A673 (cell line): ENCODE measurements around the gene LIN9.

Experiments used
- EZH2 ChIP-seq: fragments of 200-600 bp; sonication (generic); IDR thresholded peaks from 2 replicates; pipeline ENCODE4 v1.6.1; 2017; ENCODE audit warnings: borderline replicate concordance, low read depth, mild to moderate bottlenecking, mixed read lengths, antibody characterized with exemption, low read length; ENCODE audit not compliant: poor library complexity, severe bottlenecking
- TF ChIP-seq, protein P1 (sequence below): fragments of 300-800, 200-600 bp; sonication (generic); conservative IDR thresholded peaks from 2 replicates; pipeline ENCODE4 v1.5.1; 2017; ENCODE audit warnings: low read depth, mild to moderate bottlenecking, antibody characterized with exemption, low read length, moderate library complexity, mixed read lengths

DNA sequence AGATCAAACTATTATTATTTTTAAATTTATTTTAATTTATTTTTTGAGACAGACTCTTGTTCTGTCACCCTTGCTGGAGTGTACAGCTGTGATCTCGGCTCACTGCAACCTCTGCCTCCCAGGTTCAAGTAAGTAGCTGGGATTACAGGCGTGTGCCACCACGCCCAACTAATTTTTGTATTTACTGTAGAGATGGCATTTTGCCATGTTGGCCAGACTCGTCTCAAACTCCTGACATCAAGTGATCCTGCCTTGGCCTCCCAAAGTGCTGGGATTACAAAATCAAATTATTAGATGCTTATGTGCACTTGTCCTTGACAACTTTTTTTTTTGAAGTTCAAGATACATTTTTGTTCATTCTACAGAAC, 15.4 kb downstream of the LIN9 start:
- TF ChIP-seq, protein P1, sequence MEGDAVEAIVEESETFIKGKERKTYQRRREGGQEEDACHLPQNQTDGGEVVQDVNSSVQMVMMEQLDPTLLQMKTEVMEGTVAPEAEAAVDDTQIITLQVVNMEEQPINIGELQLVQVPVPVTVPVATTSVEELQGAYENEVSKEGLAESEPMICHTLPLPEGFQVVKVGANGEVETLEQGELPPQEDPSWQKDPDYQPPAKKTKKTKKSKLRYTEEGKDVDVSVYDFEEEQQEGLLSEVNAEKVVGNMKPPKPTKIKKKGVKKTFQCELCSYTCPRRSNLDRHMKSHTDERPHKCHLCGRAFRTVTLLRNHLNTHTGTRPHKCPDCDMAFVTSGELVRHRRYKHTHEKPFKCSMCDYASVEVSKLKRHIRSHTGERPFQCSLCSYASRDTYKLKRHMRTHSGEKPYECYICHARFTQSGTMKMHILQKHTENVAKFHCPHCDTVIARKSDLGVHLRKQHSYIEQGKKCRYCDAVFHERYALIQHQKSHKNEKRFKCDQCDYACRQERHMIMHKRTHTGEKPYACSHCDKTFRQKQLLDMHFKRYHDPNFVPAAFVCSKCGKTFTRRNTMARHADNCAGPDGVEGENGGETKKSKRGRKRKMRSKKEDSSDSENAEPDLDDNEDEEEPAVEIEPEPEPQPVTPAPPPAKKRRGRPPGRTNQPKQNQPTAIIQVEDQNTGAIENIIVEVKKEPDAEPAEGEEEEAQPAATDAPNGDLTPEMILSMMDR = no peak
- no peak for TF ChIP-seq EZH2
